H7 (cell line): ENCODE data around the gene VGLL1. TPM values are rescaled to one million over a fixed set of nuclear protein-coding genes. Genes with fewer than 3 reads are reported as not detected.

Experiments used
- DNase-seq: peaks from one replicate; pipeline ENCODE4 v3.0.0; 2012
- H3K27me3 ChIP-seq: 2 replicates; pipeline ENCODE4 v1.6.0; 2011; ENCODE audit warnings: mild to moderate bottlenecking, low read length; ENCODE audit not compliant: control insufficient read depth, insufficient read depth
- H3K36me3 ChIP-seq: replicated peaks from 2 replicates; pipeline ENCODE4 v1.5.1; 2011; ENCODE audit warnings: low read length; ENCODE audit not compliant: control insufficient read depth, insufficient read depth
- H3K4me3 ChIP-seq: 2 replicates; pipeline ENCODE4 v1.5.1; 2011; ENCODE audit warnings: low read depth, mild to moderate bottlenecking, control low read depth, low read length, moderate library complexity; ENCODE audit not compliant: insufficient read depth
- total RNA-seq: library from RNA; depleted of rRNA; stranded (reverse); fragments of >200 nt; shearing (Covaris generic); gene quantifications from 2 replicates; pipeline ENCODE4 v1.2.3, GENCODE V29; 2014

VGLL1 gene
- total RNA-seq, 1 experiment from 2014 or later, result not detected

DNA sequence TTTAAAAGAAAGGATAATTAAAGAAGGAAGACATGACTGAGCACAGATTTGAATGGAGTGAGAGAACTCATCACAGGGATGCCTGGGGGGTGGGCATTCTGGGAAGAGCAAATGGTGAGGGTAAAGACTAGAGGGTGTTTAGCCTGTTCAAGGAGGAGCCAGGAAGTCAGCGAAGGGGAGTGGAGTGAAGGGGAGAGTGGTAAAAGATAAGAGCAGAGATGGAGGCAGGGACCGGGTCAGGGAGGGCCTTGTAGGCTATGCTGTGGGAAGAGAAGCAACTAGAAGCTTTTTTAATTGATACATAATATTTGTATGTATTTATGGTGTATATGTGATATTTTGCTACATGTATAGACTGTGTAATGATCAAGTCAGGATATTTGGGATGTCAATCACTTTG, 2.2 kb upstream of the VGLL1 start:
- DNase-seq, result peak; percentile 9
- Histone ChIP-seq H3K36me3 (no peaks in the 10 kb centered on the region), H3K27me3 (no peaks in the 10 kb centered on the region), H3K4me3 (no peak overlapping the region)

DNA sequence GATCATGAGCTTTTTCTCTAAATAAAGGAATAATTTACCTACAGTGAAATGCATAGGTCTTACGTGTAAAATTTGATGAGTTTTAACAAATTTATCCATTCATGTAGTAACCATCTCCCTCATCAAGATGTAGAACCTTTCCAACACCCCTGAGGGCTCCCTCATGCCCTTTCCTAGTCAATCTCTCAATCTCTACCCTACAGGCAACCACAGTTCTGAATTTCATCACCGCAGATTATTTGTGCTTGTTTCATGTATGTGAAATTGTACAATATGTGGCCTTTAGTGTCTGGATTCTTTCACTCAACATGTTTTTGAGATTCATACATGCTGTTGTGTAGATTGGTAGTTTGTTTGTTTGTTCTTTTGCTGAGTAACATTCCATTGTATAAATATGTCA, 2.1 kb downstream of the VGLL1 start:
- Histone ChIP-seq H3K4me3 (no peak overlapping the region), H3K27me3 (no peaks in the 10 kb centered on the region; the same call in 1 of the 2 replicates), H3K36me3 (no peaks in the 10 kb centered on the region)
- no peak for DNase-seq

DNA sequence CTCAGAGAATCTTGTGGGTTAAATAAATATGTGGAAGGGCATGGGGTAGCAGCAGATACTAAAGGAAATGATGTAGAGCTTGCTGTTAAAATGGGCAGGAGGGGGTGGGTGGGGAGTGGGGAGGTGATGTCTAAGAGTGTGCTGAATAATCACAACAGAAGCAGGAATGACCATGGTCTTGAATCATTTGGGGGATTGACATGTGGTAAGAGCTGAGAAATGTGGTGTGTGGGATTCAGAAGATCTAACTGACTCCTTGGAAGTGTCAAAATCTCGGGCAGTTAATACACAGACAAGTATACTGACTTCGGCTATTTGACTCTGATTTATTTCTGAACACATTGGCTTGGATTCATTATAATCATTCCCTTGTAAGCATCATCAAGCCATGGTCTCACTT, 6.8 kb downstream of the VGLL1 start:
- DNase-seq, result no peak
- Histone ChIP-seq H3K27me3 (no peaks in the 10 kb centered on the region; the same call in 1 of the 2 replicates), H3K4me3 (no peak overlapping the region), H3K36me3 (no peaks in the 10 kb centered on the region)

GRCh38 chrX:136540226-136540625, 8.2 kb downstream of the VGLL1 start:
- Histone ChIP-seq H3K27me3 (no peaks in the 10 kb centered on the region; the same call in 1 of the 2 replicates), H3K36me3 (no peaks in the 10 kb centered on the region), H3K4me3 (no peak overlapping the region)
- no peak for DNase-seq

GRCh38 chrX:136541294-136541693, 9.3 kb downstream of the VGLL1 start:
- DNase-seq, result no peak
- Histone ChIP-seq H3K36me3 (no peaks in the 10 kb centered on the region), H3K27me3 (no peaks in the 10 kb centered on the region), H3K4me3 (no peak overlapping the region)

DNA sequence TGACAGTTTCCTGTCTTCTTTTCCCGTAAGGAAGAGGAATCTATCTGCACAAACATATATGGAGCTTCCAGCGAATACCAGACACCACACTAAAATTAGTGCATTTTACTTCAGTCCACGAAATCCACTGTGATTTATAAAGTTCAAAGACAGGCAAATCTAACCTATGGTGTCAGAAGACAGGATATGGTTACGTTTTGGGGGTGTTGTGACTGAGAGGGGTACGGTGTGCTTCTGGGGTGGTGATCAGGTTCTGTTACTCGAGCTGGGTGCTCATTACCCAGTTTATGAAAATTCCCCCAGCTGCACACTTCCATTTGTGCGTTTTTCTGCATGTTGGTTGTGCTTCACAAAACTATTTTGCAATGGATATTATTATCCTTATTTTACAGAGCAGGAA, 10.3 kb downstream of the VGLL1 start:
- Histone ChIP-seq H3K4me3 (no peak overlapping the region), H3K27me3 (no peaks in the 10 kb centered on the region), H3K36me3 (no peaks in the 10 kb centered on the region)
- no peak for DNase-seq

DNA sequence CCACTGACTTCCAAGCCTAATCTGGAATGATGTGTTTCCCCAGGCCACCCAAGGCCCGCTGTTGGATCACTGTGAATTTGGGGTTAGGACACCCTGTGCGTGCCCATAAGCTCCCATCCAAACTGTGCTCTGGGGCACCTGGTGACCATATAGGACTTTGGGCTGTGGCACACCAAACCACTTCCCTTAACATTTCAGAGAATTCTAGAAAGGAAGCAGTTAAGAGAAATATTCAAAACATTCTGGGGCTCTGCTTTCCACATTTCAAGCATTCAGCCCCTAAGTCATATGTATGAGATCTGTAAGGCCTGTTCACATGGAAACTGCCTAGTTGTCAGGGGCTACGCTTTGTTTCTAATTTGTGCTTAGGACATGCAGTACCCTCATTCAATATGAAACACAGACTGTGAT, 14.4 kb downstream of the VGLL1 start:
- Histone ChIP-seq H3K36me3 (no peaks in the 10 kb centered on the region), H3K4me3 (no peak overlapping the region), H3K27me3 (no peaks in the 10 kb centered on the region; the same call in 1 of the 2 replicates)
- DNase-seq, result no peak

GRCh38 chrX:136549226-136549625, 17.2 kb downstream of the VGLL1 start:
- H3K27me3 ChIP-seq, result no peaks in the 10 kb centered on the region; the same call in 1 of the 2 replicates
- no peaks in the 10 kb centered on the region for H3K36me3 ChIP-seq
- no peak for DNase-seq
- H3K4me3 ChIP-seq, result no peak overlapping the region

DNA sequence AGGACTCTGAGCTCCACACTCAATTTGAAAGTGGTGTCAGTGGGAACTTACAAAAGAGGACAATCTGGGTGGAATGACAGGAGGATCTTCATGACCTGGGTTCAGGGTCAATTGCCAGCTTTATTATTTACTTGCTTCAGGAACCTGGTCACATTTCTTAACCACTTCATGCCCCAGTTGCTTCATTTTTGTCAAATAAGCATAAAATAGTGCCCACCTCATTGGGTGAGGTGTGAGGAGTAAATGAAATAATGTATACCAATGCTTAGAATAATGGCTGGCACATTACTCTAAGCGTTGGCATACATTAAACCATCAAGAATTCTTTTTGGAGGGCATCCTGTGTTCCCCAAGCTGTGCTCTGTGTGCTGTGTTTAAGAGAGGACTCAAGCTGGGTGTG, 19.4 kb downstream of the VGLL1 start:
- Histone ChIP-seq H3K4me3 (no peak overlapping the region), H3K36me3 (no peaks in the 10 kb centered on the region), H3K27me3 (no peaks in the 10 kb centered on the region; the same call in 1 of the 2 replicates)
- DNase-seq, result no peak

DNA sequence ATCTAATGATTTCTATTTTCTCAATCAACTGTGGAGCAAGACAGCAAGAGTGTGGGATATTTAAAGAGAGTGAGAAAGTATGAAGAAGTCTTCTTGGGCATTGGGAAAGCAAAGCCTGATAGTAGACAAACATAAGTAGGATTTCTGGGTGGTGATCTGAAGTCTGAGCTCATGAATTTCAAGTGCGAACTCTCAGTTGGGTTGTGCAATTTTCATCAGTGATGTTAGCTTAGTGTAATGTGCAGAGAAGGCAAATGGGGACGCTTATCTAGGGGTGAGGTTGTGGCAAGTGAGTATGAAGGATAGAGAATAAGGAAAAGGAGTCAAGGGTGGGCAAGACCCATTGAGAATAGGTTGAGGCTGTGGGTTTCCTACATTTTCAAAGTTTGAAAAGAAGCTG, 23.7 kb downstream of the VGLL1 start:
- no peaks in the 10 kb centered on the region for H3K36me3 ChIP-seq
- no peak overlapping the region for H3K4me3 ChIP-seq
- no peak for DNase-seq
- H3K27me3 ChIP-seq, result no peaks in the 10 kb centered on the region; the same call in 1 of the 2 replicates

- H3K27me3 ChIP-seq, result no peaks in the 10 kb centered on the region
Observed at GRCh38 chrX:136572030-136572429, 40.0 kb downstream of the VGLL1 start.

GRCh38 chrX:136574548-136574947, 42.5 kb downstream of the VGLL1 start:
- DNase-seq, result no peak
- H3K4me3 ChIP-seq, result no peak overlapping the region
- no peaks in the 10 kb centered on the region for H3K27me3 ChIP-seq
- no peaks in the 10 kb centered on the region for H3K36me3 ChIP-seq

More at GRCh38 chrX:136572030-136572429, 40.0 kb downstream of the VGLL1 start:
- Histone ChIP-seq H3K4me3 (no peak overlapping the region), H3K36me3 (no peaks in the 10 kb centered on the region)
- DNase-seq, result no peak

GRCh38 chrX:136577552-136577951, 45.5 kb downstream of the VGLL1 start:
- peak; percentile 31 for DNase-seq
- Histone ChIP-seq H3K36me3 (no peaks in the 10 kb centered on the region), H3K4me3 (no peak overlapping the region), H3K27me3 (no peaks in the 10 kb centered on the region)

GRCh38 chrX:136580316-136580715, 48.3 kb downstream of the VGLL1 start:
- H3K27me3 ChIP-seq, result no peaks in the 10 kb centered on the region
- DNase-seq, result no peak
- no peak overlapping the region for H3K4me3 ChIP-seq
- no peaks in the 10 kb centered on the region for H3K36me3 ChIP-seq

- no peaks in the 10 kb centered on the region for H3K36me3 ChIP-seq
- H3K27me3 ChIP-seq, result no peaks in the 10 kb centered on the region
Observed at GRCh38 chrX:136582624-136583023, 50.6 kb downstream of the VGLL1 start.

GRCh38 chrX:136584545-136584944, 52.5 kb downstream of the VGLL1 start:
- Histone ChIP-seq H3K27me3 (no peaks in the 10 kb centered on the region), H3K36me3 (no peaks in the 10 kb centered on the region), H3K4me3 (no peak overlapping the region)
- DNase-seq, result no peak

More at GRCh38 chrX:136582624-136583023, 50.6 kb downstream of the VGLL1 start:
- no peak for DNase-seq
- no peak overlapping the region for H3K4me3 ChIP-seq
